Stimulated activated effector memory CD8-positive, alpha-beta T cell treated with anti-CD3 and anti-CD28 coated beads, Interleukin-12 subunit alpha, Interleukin-12 subunit beta, amount 100 ng/mL, for 72 hours (primary cell): ENCODE measurements around the gene LRP1.

ENCODE experiments used
- ATAC-seq: fragments of 150-1000 bp; cut with Tn5 transposase; 2 replicates; pipeline ENCODE4 v1.10.0; 2021
- DNase-seq, 2 donors: peaks; one replicate each; pipeline ENCODE4 v3.0.0; 2021 to 2022; ENCODE audit warnings: low spot score in 2 of 2
- H3K27ac Mint-ChIP-seq: one replicate; pipeline ENCODE4 v1.8.0; 2022; ENCODE audit warnings: mild to moderate bottlenecking, mixed read lengths
- H3K36me3 Mint-ChIP-seq: one replicate; pipeline ENCODE4 v1.8.0; 2022; ENCODE audit warnings: mild to moderate bottlenecking, mixed read lengths
- H3K4me1 Mint-ChIP-seq: one replicate; pipeline ENCODE4 v1.8.0; 2022; ENCODE audit warnings: mixed read lengths
- H3K4me3 Mint-ChIP-seq: one replicate; pipeline ENCODE4 v1.8.0; 2022; ENCODE audit warnings: mild to moderate bottlenecking, mixed read lengths
- H3K9me3 Mint-ChIP-seq: one replicate; pipeline ENCODE4 v1.8.0; 2022; ENCODE audit warnings: mixed read lengths

The LRP1 gene

DNA sequence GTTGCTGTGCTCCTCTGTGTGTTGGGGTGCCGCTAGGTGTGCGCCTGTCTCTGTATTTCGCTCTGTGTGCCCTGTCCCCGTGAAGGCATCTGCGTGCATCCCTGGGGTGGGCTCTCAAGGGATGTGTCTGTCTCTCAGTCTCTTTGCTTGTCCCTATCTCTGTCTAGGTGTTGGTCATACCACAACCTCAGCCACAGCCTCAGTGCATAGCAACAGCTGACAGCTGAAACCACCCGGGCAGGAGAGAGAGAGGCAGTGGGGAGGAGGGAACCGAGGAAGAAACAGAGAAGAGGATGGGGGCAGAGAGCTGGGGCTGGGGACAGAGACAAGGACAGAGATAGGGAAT is 87.4 kb downstream of the LRP1 start:
- H3K4me3 Mint-ChIP-seq: peak overlapping the region; percentile 78
- DNase-seq: no peak
- H3K27ac Mint-ChIP-seq: peak overlapping the region; percentile 19
- peak; percentile 76 for ATAC-seq
- H3K4me1 Mint-ChIP-seq: peaks cover 62% of the 10 kb centered on the region
- H3K9me3 Mint-ChIP-seq: no peaks in the 10 kb centered on the region
- H3K36me3 Mint-ChIP-seq: peaks cover 4% of the 10 kb centered on the region

DNA sequence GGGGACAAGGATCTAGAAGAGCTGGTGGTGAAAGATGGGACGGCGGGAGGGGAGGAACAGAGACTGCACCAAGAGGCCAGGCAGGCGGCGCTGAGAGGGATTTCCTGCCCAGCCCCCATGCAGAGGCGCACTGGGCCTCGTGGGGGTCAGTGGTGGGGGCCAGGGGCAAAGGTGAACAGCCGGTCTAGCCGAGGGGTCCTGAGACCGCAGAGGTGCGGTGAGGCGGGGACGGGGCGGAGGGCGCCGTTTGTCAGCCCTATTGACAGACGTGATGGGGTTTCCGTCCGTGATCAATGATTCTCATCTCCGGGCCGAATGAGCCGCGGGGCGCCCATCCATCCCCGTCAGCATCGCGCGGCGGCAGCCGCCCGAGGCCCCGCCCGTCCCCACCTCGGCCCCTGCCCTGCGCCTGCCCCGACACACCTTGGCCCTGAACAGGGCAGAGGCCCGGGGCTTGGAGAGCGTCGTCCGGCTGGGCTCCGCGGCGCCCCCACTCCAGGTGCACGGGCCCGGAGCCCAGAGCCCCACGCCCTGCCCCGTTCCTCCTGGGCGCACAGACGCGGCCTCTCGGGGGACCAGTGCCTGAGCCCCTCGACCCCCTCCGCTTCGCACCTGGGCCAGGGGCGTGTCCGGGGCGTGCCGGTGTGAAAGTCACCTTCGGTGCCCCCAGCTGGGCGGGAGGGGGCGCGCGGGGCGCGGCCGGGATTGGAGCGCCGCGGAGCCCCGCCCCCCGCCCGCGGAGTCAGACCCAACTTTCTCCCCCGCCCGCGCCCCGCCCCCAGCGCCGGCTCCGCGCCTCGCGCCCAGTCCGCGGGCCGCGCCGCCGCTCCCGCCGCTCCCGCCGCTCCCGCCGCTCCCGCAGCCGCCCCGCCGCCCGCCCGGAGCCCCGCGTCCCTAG is 88.0 kb downstream of the LRP1 start, which contains the start of gene NXPH4:
Gene NXPH4 (plus strand): TSS at position 781 of the 898 bp plus-strand sequence. CDS start 176 bp downstream, outside the sequence.
- ATAC-seq (peak; percentile 38), DNase-seq (no peak)
- Mint-ChIP-seq H3K9me3 (no peaks in the 10 kb centered on the region), H3K4me1 (peaks cover 68% of the 10 kb centered on the region), H3K36me3 (peaks cover 4% of the 10 kb centered on the region), H3K4me3 (peak within 1 kb of the TSS; percentile 78), H3K27ac (peak within 1 kb of the TSS; percentile 19)

DNA sequence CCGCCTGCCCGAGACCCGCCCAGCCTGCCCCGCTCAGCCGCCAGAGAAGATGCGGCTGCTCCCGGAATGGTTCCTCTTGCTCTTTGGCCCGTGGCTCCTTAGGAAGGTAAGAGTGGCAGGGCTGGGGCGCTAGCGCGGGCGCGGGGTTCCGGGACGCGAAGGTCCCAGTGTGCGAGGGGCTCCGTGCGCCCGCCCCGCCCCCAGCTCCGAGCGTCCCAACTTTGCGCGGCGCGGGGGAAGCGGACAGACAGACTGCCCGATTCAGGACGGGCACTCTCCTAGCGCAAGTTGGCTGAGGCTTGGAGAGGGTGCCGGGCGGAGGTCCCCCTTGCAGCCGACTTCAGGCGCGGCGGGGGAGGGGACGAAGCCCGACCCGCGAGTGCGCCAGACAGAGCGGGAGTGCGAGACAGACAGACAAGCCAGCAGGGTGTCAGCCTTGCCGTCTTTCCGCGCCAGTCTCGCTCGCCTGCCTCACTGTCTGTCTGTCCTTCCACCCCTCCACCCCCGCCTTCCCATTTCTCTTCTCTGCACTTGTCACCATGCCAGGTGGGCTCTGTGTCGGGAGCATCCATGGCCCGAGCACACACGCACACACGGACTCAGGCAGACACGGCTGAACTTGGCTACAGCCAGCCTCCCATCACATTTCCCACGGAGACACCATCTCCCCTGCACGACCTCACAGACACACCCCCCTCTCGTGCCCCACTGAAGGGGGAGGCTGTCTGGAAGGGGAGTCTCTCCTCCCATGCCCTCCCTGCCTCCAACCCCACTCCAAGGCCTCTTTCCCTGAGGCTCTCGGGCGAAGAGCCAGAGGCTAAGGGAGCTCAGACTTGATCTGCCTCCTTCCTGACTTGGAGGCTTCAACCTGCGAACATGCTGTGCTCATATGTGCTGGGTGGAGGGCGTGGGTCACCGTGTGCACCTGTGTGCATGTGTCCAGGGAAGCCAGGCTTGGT is 88.9 kb downstream of the LRP1 start:
- peak overlapping the region; percentile 78 for H3K4me3 Mint-ChIP-seq
- no peaks in the 10 kb centered on the region for H3K9me3 Mint-ChIP-seq
- H3K36me3 Mint-ChIP-seq: peaks cover 4% of the 10 kb centered on the region
- peaks cover 77% of the 10 kb centered on the region for H3K4me1 Mint-ChIP-seq
- H3K27ac Mint-ChIP-seq: no peak overlapping the region
- peak in 1 of 2 donors; percentile 64 for DNase-seq
- no peak for ATAC-seq

DNA sequence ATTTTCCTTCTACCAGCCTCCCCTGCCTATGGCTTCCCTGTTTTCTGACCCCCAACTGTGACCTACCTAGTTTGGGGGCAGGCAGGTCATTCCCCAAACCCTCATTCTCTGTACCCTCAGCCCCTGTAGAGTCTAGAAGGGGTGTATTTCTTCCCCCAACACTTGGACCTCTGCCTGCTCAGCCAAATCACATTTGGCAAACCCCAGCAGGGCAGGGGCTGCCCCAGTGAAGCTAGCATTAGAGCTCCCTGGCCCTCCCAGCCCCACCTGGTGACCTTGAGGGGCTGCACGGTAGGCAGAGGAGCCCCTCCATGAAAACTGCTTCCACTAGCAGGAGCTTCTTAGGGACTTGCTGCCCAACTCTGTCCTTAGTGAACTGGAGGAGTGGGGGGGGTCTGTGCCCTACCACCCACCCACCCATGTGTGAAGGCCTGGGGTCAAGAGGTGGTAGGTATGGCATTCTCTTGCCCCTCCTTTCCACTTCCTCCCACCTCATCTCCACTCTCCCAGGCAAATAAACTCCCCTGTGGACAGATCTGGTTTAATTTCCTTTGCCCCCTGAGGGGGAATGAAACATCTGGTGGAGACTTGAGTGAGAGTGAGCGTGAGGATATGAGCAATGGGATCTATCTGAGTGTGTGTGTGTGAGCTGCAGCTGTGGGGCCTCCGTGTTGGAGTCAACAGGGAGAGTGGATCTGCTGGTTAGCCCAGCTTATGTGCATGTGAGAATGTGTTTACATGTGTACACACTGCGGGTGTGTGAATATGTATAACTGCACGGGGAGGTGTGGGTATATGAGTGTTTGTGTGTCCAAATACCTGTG is 90.0 kb downstream of the LRP1 start:
- no peak overlapping the region for H3K27ac Mint-ChIP-seq
- no peaks in the 10 kb centered on the region for H3K9me3 Mint-ChIP-seq
- no peak for ATAC-seq
- H3K4me3 Mint-ChIP-seq: peak overlapping the region; percentile 78
- no peak for DNase-seq
- H3K4me1 Mint-ChIP-seq: peaks cover 87% of the 10 kb centered on the region
- peaks cover 8% of the 10 kb centered on the region for H3K36me3 Mint-ChIP-seq

DNA sequence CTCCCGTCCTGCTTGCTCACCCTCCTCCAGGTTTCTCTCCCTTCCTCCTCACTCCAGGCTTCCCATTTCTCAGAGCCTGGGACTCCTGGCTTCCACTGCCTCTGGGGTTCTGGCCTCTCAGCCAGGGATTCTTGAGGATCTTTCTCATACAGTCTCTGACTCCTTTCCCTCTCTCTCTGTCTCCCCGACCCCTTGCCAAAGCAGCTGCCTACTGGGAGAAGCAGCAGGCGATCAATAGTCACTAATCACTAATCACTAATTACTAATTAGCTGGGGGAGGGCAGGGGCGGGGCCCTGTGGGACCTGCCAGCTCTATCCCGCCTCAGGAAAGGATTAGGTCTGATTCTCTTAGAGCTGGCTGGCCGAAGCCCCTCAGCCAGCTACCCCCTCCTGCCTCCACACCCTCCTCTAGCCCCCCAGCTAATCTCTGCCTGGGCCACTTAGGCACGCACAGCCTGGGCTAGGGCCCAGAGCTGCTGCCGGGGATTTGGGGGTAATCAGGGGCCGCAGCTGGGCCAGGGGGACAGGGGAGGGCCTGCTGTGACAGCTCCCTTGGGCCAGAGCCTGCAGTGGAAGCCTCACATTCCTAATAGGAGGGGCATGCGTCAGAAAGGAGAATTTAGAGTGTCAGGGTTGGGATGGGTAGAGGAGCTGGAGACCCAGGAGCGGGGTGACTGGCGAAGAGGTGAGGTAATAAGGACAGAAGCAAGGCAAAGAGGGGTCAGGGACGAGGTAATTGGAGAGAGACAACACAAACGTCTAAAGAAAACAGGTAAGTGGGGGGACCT is 91.1 kb downstream of the LRP1 start:
- H3K9me3 Mint-ChIP-seq: no peaks in the 10 kb centered on the region
- ATAC-seq (no peak), DNase-seq (no peak)
- no peak overlapping the region for H3K4me3 Mint-ChIP-seq
- H3K36me3 Mint-ChIP-seq: peaks cover 11% of the 10 kb centered on the region
- no peak overlapping the region for H3K27ac Mint-ChIP-seq
- H3K4me1 Mint-ChIP-seq: peaks cover 86% of the 10 kb centered on the region

DNA sequence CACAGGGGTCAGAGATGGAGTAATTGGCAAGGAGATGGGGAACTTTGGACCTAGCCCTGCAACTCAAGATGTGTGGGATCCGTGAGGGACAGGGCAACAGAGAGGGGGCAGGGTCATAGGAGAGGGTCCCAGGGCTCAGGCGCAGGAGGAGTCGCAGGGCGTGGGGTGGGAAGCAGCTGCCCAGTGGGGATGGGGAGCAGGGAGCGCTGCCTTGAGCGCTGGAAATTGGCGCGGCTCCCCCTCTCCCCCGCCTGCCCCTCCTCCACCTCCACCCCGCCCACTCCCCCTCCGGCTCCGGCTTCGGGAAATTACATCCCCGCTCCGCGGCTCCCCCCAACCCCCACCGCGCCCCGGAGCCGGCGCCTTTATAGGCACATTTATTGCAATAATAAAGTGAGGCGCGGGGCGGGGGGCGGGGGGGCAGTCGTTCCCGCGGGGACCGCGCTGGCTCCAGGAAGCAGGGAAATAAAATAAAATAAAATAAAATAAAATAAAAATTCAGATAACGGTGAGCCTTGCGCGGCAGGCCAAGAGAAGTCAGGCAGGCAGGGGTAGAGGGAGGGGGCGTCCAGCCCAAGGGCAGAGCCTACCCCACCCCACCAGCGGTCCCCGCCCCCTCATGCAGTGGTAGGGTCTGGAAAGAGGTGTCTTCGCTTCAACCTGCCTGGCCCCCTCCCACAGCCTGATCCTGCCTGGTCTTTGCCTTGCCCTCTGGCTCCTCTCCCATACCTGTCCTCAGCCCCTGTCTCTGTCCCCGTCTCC is 91.9 kb downstream of the LRP1 start:
- peaks cover 78% of the 10 kb centered on the region for H3K4me1 Mint-ChIP-seq
- H3K4me3 Mint-ChIP-seq: no peak overlapping the region
- ATAC-seq: no peak
- H3K36me3 Mint-ChIP-seq: peaks cover 11% of the 10 kb centered on the region
- no peak for DNase-seq
- no peaks in the 10 kb centered on the region for H3K9me3 Mint-ChIP-seq
- peak overlapping the region; percentile 10 for H3K27ac Mint-ChIP-seq

DNA sequence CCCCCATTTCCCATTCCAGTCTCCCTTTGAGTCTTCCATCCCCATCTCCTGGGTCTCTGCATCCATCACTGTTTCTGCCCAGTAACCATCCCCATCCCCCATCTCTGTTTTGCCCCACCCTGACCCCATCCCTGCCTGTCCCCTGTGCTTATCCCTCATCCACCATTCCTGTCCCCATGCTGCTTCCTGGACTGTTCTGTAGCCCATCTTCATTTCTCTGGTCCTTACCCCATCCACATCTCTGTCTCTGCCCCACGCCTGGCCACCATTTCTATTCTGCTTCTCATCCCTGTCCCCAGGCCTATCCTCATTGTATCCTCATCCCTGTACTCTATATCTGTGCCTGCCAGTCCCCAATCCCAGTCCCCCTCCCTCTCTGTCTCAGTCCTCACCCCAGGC is 92.5 kb downstream of the LRP1 start:
- Mint-ChIP-seq H3K4me1 (peaks cover 76% of the 10 kb centered on the region), H3K9me3 (no peaks in the 10 kb centered on the region), H3K4me3 (no peak overlapping the region), H3K27ac (peak overlapping the region; percentile 10), H3K36me3 (peaks cover 10% of the 10 kb centered on the region)
- DNase-seq (no peak), ATAC-seq (no peak)

DNA sequence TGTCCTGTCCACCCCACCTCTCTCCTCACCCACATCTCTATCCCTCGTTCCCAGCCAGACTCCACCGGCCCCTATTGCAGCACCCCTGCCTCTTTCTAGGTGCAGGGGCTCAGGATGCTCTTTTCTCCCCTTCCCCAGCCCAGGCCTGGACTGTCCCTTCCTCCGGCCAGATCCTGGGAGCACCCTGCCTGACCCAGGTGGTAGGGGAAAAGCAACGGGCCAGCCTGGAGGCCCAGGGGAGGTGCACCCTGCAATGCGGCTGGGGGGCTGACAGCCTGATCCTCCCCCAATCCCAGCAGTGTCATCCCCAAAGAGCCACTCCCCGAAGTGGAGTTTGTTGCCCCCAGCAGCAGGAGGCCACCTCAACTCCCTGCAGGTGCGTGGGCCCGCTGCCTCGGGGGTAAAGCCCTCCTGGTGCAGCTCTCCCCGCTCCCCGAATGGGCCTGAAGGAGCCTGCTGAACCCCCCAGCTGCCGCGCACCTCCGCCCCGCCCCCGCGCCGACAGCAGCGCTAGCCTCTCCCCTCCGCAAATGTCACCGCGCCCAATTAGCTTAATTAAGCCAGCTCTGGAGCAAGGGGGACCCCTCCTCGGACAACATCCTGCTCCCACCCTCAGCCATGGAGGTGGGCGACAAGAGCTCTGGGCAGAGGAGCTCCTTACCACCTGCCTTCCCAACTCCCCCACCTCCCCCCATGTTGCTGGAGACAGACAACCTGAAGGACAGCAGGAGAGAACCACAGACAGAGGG is 93.1 kb downstream of the LRP1 start:
- no peak for ATAC-seq
- DNase-seq: no peak
- Mint-ChIP-seq H3K9me3 (no peaks in the 10 kb centered on the region), H3K4me1 (peaks cover 78% of the 10 kb centered on the region), H3K36me3 (peaks cover 7% of the 10 kb centered on the region), H3K4me3 (peak overlapping the region; percentile 4), H3K27ac (peak overlapping the region; percentile 10)

DNA sequence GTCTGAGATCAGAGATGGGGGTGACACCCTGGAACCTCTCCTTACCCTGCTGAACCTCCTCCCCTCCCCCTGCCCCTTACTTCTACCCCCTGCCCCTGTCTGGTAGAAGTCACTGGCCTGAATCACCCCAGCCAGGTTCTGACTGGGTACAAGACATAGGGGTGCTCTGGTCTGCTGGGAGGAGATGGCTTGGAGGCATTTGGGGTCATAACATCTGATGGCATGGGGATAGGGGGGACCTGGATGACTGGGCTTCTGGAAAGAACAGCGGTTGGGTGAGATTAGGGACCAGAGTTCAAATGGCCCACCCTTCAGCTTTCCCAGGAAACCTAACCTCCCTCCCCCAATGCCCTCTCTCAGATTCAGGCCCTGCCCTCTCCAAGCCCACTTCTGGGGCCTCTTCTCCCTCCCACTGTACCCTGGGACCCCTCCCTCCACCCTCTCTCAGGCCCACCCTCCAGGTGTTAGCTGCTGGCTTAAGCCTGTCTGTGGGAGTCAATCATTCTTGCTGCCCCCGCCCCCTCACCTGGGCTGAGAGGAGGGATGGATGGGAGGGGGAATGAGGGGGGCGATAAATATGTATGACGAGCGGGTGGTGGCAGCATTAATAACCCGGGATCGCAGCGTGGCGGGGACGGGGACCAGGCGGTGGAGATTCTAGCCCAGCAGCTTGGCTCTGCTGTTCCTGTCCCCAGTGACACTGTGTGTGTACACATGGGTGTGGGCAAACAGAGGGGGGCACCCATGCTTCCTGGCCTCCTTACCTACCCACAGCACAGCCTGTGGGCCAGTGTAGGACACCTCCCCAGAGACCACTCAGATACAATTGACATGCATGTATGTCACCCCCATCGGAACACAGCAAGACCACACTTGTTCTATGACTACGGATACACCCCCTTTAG is 94.3 kb downstream of the LRP1 start:
- no peak for ATAC-seq
- no peak overlapping the region for H3K27ac Mint-ChIP-seq
- no peak for DNase-seq

DNA sequence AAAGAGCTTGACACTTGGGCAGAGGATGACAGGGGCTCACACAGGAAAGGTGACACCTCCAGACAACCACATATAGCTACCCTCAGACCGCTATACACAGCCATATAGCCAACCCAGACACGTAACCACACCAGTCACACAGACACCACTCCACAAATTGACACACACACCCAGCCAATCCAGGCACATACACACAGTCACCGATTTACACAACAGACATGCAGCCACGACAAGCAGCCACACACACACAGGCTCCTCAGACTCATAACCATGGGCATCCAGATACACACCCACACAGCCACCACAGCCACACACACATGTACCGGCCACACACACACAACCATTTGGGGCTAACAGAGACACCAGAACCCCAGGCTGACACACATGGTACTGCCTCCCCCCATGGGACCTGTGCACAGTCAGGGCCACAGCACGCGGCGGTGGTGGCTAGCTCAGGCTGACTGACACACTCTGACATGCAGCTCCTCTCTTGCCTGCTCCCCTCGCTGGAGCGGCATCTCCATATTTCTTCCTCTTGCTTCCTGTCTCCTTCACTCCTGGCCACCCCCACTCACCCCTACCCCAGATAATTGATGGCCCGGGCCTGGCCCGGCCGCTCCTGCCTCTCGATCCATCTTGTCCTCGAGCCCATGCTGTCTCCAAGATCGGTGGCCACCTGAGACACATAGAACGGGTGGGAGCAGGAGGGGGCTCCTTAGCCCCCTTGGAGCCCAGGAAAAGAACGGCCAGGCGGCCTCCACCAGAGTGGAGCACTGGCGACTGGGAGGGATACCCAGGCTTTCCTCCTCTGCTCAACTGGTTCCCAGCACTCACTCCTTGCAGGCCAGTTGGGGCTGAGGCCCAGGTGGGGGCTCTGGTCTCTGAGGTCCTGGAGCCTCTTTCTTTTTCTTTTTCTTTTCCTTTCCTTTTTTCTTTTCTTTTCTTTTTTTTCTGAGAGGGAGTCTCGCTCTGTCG is 95.2 kb downstream of the LRP1 start:
- DNase-seq (peak in 1 of 2 donors; percentile 75), ATAC-seq (peak; percentile 93)
- Mint-ChIP-seq H3K36me3 (peaks cover 7% of the 10 kb centered on the region), H3K9me3 (no peaks in the 10 kb centered on the region), H3K27ac (no peak overlapping the region), H3K4me3 (peak overlapping the region; percentile 11), H3K4me1 (peaks cover 75% of the 10 kb centered on the region)

More for the DNA sequence above, 94.3 kb downstream of the LRP1 start:
- Mint-ChIP-seq H3K36me3 (peaks cover 7% of the 10 kb centered on the region), H3K4me1 (peaks cover 80% of the 10 kb centered on the region), H3K9me3 (no peaks in the 10 kb centered on the region), H3K4me3 (peak overlapping the region; percentile 11)

DNA sequence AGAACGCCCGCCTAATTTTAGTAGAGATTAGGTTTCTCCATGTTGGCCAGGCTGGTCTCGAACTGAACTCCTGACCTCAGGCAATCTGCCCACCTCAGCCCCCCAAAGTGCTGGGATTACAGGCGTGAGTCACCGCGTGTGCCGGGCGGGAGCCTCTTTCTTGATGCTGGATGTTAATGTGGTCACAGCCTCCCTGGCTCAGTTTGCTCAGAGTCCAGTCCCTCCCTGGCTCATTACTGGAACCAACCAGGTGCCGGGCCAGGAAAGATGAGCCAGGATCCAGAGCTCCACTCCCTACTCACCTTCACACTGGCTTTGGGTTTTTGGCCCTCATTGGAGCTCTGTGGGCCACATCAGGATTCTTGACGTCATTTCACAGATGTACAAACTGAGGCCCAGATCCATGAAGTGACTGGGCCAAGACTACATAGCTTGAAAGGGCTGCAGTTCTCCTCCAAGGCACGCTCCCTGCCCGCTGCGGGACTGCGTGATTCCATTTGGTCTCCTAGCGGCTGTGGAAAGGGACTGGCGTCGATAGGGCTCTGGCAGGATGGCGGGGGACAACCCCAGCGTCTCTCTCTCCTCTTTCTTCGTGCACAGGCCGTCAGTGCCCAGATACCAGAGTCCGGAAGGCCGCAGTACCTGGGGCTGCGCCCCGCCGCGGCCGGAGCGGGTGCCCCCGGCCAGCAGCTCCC is 96.1 kb downstream of the LRP1 start:
- Mint-ChIP-seq H3K36me3 (peaks cover 16% of the 10 kb centered on the region), H3K4me1 (peaks cover 74% of the 10 kb centered on the region), H3K27ac (no peak overlapping the region), H3K9me3 (no peaks in the 10 kb centered on the region), H3K4me3 (peak overlapping the region; percentile 55)
- DNase-seq (no peak), ATAC-seq (no peak)
